KMS-11 (cell line): ENCODE results near the gene NOD2.

Experiments
- H2AFZ ChIP-seq: fragments of 200-600 bp; sonication (generic); 2 replicates; pipeline ENCODE4 v1.6.1; 2016; ENCODE audit warnings: antibody characterized with exemption, mixed run types, low read depth
- H3K27ac ChIP-seq: fragments of 200-600 bp; sonication (generic); 2 replicates; pipeline ENCODE4 v1.6.1; 2016; ENCODE audit warnings: mild to moderate bottlenecking, mixed run types
- H3K27me3 ChIP-seq: fragments of 200-600 bp; sonication (generic); 2 replicates; pipeline ENCODE4 v1.6.1; 2017; ENCODE audit warnings: mild to moderate bottlenecking, low read depth, mixed run types, moderate library complexity; ENCODE audit not compliant: insufficient read depth
- H3K36me3 ChIP-seq: fragments of 200-600 bp; sonication (generic); 2 replicates; pipeline ENCODE4 v1.6.1; 2017; ENCODE audit warnings: mild to moderate bottlenecking, mixed run types; ENCODE audit not compliant: insufficient read depth
- H3K4me1 ChIP-seq: fragments of 200-600 bp; sonication (generic); 2 replicates; pipeline ENCODE4 v1.6.1; 2016; ENCODE audit warnings: mild to moderate bottlenecking, low read depth, mixed run types; ENCODE audit not compliant: poor library complexity, severe bottlenecking
- H3K4me2 ChIP-seq: fragments of 200-600 bp; sonication (generic); 2 replicates; pipeline ENCODE4 v1.7.0; 2016; ENCODE audit warnings: mild to moderate bottlenecking, mixed run types
- H3K4me3 ChIP-seq: fragments of 200-600 bp; sonication (generic); IDR thresholded peaks from 2 replicates; pipeline ENCODE4 v1.6.1; 2017; ENCODE audit warnings: low read depth, low read length, mixed read lengths; ENCODE audit not compliant: insufficient read depth
- H3K79me2 ChIP-seq: fragments of 200-600 bp; sonication (generic); 2 replicates; pipeline ENCODE4 v1.6.1; 2016; ENCODE audit warnings: low read depth, mixed run types; ENCODE audit not compliant: insufficient read depth
- H3K9ac ChIP-seq: fragments of 200-600 bp; sonication (generic); 2 replicates; pipeline ENCODE4 v1.6.1; 2016; ENCODE audit warnings: mild to moderate bottlenecking, mixed run types
- H4K20me1 ChIP-seq: fragments of 200-600 bp; sonication (generic); 2 replicates; pipeline ENCODE4 v1.6.1; 2016; ENCODE audit warnings: mild to moderate bottlenecking, mixed run types; ENCODE audit not compliant: insufficient read depth
- TF ChIP-seq, protein P1 (sequence below): fragments of 200-600 bp; sonication (generic); conservative IDR thresholded peaks from 2 replicates; pipeline ENCODE4 v1.6.1; 2017; ENCODE audit warnings: low read depth, mild to moderate bottlenecking, antibody characterized with exemption, low read length, moderate library complexity, mixed read lengths

Gene NOD2

DNA sequence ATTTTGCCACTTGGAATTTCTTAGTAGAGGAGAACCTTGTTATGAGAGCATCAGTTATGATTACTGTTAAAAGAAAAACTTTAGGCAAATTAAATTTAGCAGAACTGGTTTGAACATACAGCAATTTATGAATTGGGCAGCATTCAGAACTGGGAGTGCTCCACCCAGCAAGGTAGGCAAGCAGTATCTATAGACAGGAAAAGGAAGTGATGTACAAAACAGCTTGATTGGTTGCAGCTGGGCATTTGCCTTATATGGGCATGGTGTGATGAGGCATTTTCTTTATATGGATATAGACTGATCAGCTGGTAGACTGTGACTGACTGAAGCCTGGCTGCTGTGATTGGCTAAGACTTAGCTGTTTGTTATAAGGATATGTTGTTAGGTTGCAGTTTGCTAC is 30.9 kb downstream of the NOD2 start:
- no peak overlapping the region; the same call in 1 of the 2 replicates for H2AFZ ChIP-seq
- TF ChIP-seq, protein P1, sequence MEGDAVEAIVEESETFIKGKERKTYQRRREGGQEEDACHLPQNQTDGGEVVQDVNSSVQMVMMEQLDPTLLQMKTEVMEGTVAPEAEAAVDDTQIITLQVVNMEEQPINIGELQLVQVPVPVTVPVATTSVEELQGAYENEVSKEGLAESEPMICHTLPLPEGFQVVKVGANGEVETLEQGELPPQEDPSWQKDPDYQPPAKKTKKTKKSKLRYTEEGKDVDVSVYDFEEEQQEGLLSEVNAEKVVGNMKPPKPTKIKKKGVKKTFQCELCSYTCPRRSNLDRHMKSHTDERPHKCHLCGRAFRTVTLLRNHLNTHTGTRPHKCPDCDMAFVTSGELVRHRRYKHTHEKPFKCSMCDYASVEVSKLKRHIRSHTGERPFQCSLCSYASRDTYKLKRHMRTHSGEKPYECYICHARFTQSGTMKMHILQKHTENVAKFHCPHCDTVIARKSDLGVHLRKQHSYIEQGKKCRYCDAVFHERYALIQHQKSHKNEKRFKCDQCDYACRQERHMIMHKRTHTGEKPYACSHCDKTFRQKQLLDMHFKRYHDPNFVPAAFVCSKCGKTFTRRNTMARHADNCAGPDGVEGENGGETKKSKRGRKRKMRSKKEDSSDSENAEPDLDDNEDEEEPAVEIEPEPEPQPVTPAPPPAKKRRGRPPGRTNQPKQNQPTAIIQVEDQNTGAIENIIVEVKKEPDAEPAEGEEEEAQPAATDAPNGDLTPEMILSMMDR: no peak
- H4K20me1 ChIP-seq: no peaks in the 10 kb centered on the region
- H3K79me2 ChIP-seq: no peaks in the 10 kb centered on the region
- H3K27me3 ChIP-seq: no peaks in the 10 kb centered on the region
- H3K9ac ChIP-seq: no peak overlapping the region
- no peak overlapping the region for H3K4me3 ChIP-seq
- H3K36me3 ChIP-seq: no peaks in the 10 kb centered on the region
- H3K27ac ChIP-seq: no peak overlapping the region
- no peak overlapping the region for H3K4me2 ChIP-seq
- no peaks in the 10 kb centered on the region for H3K4me1 ChIP-seq

DNA sequence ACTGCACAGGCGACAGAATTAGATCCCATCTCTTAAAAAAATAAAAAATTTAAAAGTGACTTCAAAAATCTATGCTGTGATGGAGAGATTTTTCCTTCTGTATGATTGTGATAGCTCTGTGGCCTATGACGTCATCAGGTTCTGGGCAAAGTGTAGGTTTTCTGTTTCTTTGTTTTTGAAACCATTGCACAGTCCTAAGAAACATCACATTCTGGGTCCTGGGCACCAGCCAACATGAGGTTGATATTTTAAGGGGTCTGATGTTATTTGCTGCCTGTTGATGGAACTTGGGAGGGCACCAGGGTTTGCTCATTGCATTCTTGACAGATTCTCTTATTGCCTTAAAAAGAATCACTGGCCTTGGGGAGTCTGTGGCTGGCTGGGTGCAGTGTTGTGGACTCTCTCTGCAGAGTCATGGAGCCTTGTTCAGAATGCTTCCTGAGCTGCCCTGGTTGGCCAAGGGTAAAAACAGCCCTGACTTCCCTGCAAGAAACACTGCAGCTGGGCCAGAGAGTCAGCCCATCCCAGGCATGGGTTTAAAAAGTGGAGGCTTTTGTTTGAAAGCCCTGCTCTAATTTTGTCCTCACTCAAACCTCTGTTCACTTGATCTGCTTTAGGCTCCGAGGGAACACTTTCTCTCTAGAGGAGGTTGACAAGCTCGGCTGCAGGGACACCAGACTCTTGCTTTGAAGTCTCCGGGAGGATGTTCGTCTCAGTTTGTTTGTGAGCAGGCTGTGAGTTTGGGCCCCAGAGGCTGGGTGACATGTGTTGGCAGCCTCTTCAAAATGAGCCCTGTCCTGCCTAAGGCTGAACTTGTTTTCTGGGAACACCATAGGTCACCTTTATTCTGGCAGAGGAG is 38.0 kb downstream of the NOD2 start:
- Histone ChIP-seq H3K36me3 (no peaks in the 10 kb centered on the region), H3K9ac (no peak overlapping the region), H3K4me3 (no peak overlapping the region), H3K4me1 (no peaks in the 10 kb centered on the region), H3K27ac (no peak overlapping the region), H2AFZ (no peak overlapping the region), H3K79me2 (no peaks in the 10 kb centered on the region), H4K20me1 (no peaks in the 10 kb centered on the region), H3K27me3 (no peaks in the 10 kb centered on the region), H3K4me2 (no peak overlapping the region)
- TF ChIP-seq, protein P1: no peak

- H3K79me2 ChIP-seq: no peaks in the 10 kb centered on the region
- H3K4me2 ChIP-seq: no peak overlapping the region
- H3K27ac ChIP-seq: no peak overlapping the region
- no peaks in the 10 kb centered on the region for H3K4me1 ChIP-seq
- H3K9ac ChIP-seq: no peak overlapping the region
- H3K36me3 ChIP-seq: no peaks in the 10 kb centered on the region
- TF ChIP-seq, protein P1: no peak
- no peaks in the 10 kb centered on the region for H4K20me1 ChIP-seq
- no peaks in the 10 kb centered on the region for H3K27me3 ChIP-seq
- H3K4me3 ChIP-seq: no peak overlapping the region
- H2AFZ ChIP-seq: no peak overlapping the region
Observed at GRCh38 chr16:50731989-50732832, 38.8 kb downstream of the NOD2 start.

DNA sequence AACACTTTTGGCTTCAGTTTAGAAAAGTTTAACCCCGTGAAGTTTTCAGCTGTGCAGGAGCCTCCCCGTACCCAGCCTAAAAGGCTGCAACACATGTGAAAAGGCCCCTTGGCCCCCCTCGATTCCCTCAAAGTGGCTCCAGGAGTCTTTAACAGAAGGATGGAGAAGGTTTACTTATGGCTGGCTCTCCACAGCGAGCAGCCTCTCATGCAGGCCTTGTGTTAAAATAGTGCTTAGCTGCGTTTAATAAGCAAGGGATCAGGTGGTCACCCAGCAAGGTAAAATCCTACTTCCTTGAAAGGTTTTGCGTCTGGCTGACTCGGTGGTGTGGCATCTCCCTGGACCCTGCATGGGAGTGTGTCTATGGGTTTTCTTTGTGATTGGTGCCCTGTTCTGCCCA is 40.1 kb downstream of the NOD2 start:
- Histone ChIP-seq H3K79me2 (no peaks in the 10 kb centered on the region), H2AFZ (no peak overlapping the region), H3K4me1 (no peaks in the 10 kb centered on the region), H3K9ac (no peak overlapping the region), H3K4me2 (no peak overlapping the region), H3K36me3 (no peaks in the 10 kb centered on the region), H4K20me1 (no peaks in the 10 kb centered on the region), H3K27me3 (no peaks in the 10 kb centered on the region), H3K27ac (no peak overlapping the region), H3K4me3 (no peak overlapping the region)
- TF ChIP-seq, protein P1: no peak
